PC-9 (cell line): Measurements from ENCODE around the gene TTC13. TPM values are rescaled to one million over a fixed set of nuclear protein-coding genes. Genes with fewer than 3 reads are reported as not detected.

Experiments
- BruUV-seq: library from RNA; stranded (reverse); fragments of 400-500 nt; replicated peaks from 2 replicates; lab custom pipeline; 2021; lab: Mats Ljungman, UMichigan
- CTCF ChIA-PET: fragments of 300-600 bp; sonication (Branson Sonifier 250); formaldehyde crosslinking; loops from one replicate; lab custom pipeline; 2022; ENCODE audit warnings: antibody characterized with exemption; lab: Charles Lee
- POLR2A ChIA-PET: fragments of 300-600 bp; sonication (Branson Sonifier 250); formaldehyde crosslinking; loops from one replicate; lab custom pipeline; 2022; ENCODE audit warnings: antibody characterized with exemption; ENCODE audit not compliant: unreplicated experiment; lab: Charles Lee
- DNase-seq, 2 experiments: peaks; one replicate each; pipeline versions ENCODE4 v3.0.0 to v3.0.0-alpha.2; 2015 to 2022; ENCODE audit warnings: mixed read lengths in 1 of 2
- H2AFZ ChIP-seq: fragments of 200-600 bp; sonication (generic); 2 replicates; pipeline ENCODE4 v1.8.1; 2017; ENCODE audit warnings: antibody characterized with exemption
- H3F3A ChIP-seq: fragments of 200-600 bp; sonication (generic); 2 replicates; pipeline ENCODE4 v1.8.1; 2017; ENCODE audit warnings: antibody characterized with exemption, mild to moderate bottlenecking, low read depth; ENCODE audit not compliant: insufficient read depth
- H3K27ac ChIP-seq: fragments of 200-600 bp; sonication (generic); 2 replicates; pipeline ENCODE4 v1.6.1; 2016; ENCODE audit warnings: mixed run types
- H3K27me3 ChIP-seq: fragments of 200-600 bp; sonication (generic); 2 replicates; pipeline ENCODE4 v1.6.1; 2016; ENCODE audit warnings: low read depth, mixed run types; ENCODE audit not compliant: insufficient read depth
- H3K36me3 ChIP-seq: fragments of 200-600 bp; sonication (generic); 2 replicates; pipeline ENCODE4 v1.6.1; 2016; ENCODE audit warnings: low read depth, mixed run types
- H3K4me1 ChIP-seq: fragments of 200-600 bp; sonication (generic); replicated peaks from 2 replicates; pipeline ENCODE4 v1.6.1; 2016; ENCODE audit warnings: mixed run types; ENCODE audit not compliant: insufficient read depth
- H3K4me2 ChIP-seq: fragments of 200-600 bp; sonication (generic); 2 replicates; pipeline ENCODE4 v1.6.1; 2017; ENCODE audit warnings: mixed run types
- H3K4me3 ChIP-seq: fragments of 200-600 bp; sonication (generic); 2 replicates; pipeline ENCODE4 v1.6.1; 2016; ENCODE audit warnings: mixed run types
- H3K79me2 ChIP-seq: fragments of 200-600 bp; sonication (generic); 2 replicates; pipeline ENCODE4 v1.6.1; 2017; ENCODE audit warnings: low read depth, mixed run types
- H3K9me2 ChIP-seq: fragments of 200-600 bp; sonication (generic); 2 replicates; pipeline ENCODE4 v1.8.1; 2017; ENCODE audit warnings: mild to moderate bottlenecking; ENCODE audit not compliant: insufficient read depth
- H3K9me3 ChIP-seq: fragments of 200-600 bp; sonication (generic); 2 replicates; pipeline ENCODE4 v1.8.1; 2016; ENCODE audit warnings: low read depth; ENCODE audit not compliant: insufficient read depth
- H4K20me1 ChIP-seq: fragments of 200-600 bp; sonication (generic); 2 replicates; pipeline ENCODE4 v1.8.1; 2017; ENCODE audit not compliant: insufficient read depth
- CTCF ChIP-seq: fragments of 200-600 bp; sonication (generic); conservative IDR thresholded peaks from 2 replicates; pipeline ENCODE4 v1.6.1; 2017; ENCODE audit warnings: mixed run types, antibody characterized with exemption, mild to moderate bottlenecking, moderate library complexity
- EZH2 ChIP-seq: fragments of 200-600 bp; sonication (generic); IDR thresholded peaks from 2 replicates; pipeline ENCODE4 v1.8.0; 2017; ENCODE audit warnings: antibody characterized with exemption, low read depth
- intact Hi-C: fragments of 100-400 bp; cut with micrococcal nuclease; formaldehyde crosslinking; loops from one replicate; pipeline ENCODE4 v1.10.0; 2022; ENCODE audit not compliant: unreplicated experiment
- total RNA-seq: library from RNA; stranded (reverse); gene quantifications from 2 replicates; pipeline ENCODE4 v1.2.3, GENCODE V29; 2021

TTC13 gene
- total RNA-seq, 1 experiment from 2014 or later = 7.5 TPM

- CTCF ChIA-PET = no interaction called here
- Histone ChIP-seq H3K36me3 (no peaks in the 10 kb centered on the region), H4K20me1 (no peaks in the 10 kb centered on the region), H3K27me3 (no peaks in the 10 kb centered on the region), H3K9me2 (no peaks in the 10 kb centered on the region), H3F3A (no peaks in the 10 kb centered on the region), H2AFZ (no peak overlapping the region), H3K4me2 (no peak overlapping the region), H3K9me3 (no peaks in the 10 kb centered on the region), H3K4me1 (no peaks in the 10 kb centered on the region), H3K4me3 (no peak overlapping the region), H3K27ac (no peak overlapping the region), H3K79me2 (no peaks in the 10 kb centered on the region)
- TF ChIP-seq CTCF (no peak), EZH2 (no peak)
- POLR2A ChIA-PET = no interaction called here
- DNase-seq = no peak
- intact Hi-C loops = no loop called here
- BruUV-seq = no TSS peak
These were observed 13.1 kb downstream of the TTC13 start for GRCh38 chr1:230965535-230965934.

GRCh38 chr1:230964896-230965295 is 13.8 kb downstream of the TTC13 start:
- H3K9me3 ChIP-seq = no peaks in the 10 kb centered on the region
- no peak overlapping the region for H3K27ac ChIP-seq
- TF ChIP-seq CTCF = no peak
- TF ChIP-seq EZH2 = no peak
- H3K4me3 ChIP-seq = no peak overlapping the region
- no peak for DNase-seq
- H4K20me1 ChIP-seq = no peaks in the 10 kb centered on the region
- no TSS peak for BruUV-seq
- H3K9me2 ChIP-seq = no peaks in the 10 kb centered on the region
- no peak overlapping the region for H3K4me2 ChIP-seq
- no peaks in the 10 kb centered on the region for H3F3A ChIP-seq
- no peaks in the 10 kb centered on the region for H3K79me2 ChIP-seq
- ChIA-PET POLR2A (no interaction called here), CTCF (no interaction called here)
- intact Hi-C loops = no loop called here
- H3K27me3 ChIP-seq = no peaks in the 10 kb centered on the region
- H2AFZ ChIP-seq = no peak overlapping the region
- no peaks in the 10 kb centered on the region for H3K4me1 ChIP-seq
- no peaks in the 10 kb centered on the region for H3K36me3 ChIP-seq

GRCh38 chr1:230958370-230958769 is 20.3 kb downstream of the TTC13 start:
- POLR2A ChIA-PET = no interaction called here
- Histone ChIP-seq H4K20me1 (no peaks in the 10 kb centered on the region), H3K36me3 (0 out of 2 replicates have a peak, but pooled peaks cover 10% of the 10 kb centered on the region), H3K9me2 (no peaks in the 10 kb centered on the region), H3F3A (no peaks in the 10 kb centered on the region), H3K4me2 (no peak overlapping the region), H3K27ac (no peak overlapping the region), H3K4me1 (no peaks in the 10 kb centered on the region), H3K27me3 (no peaks in the 10 kb centered on the region), H3K79me2 (no peaks in the 10 kb centered on the region), H2AFZ (no peak overlapping the region), H3K9me3 (no peaks in the 10 kb centered on the region), H3K4me3 (no peak overlapping the region)
- no peak for DNase-seq
- intact Hi-C loops = no loop called here
- CTCF ChIA-PET = interaction anchor here (0.6 kb wide), 1 partner anchor 465 kb away, joined by 5 read pairs; no protein-coding TSS in a partner anchor
- no peak for TF ChIP-seq EZH2
- TF ChIP-seq CTCF = no peak
- BruUV-seq = no TSS peak
